Hippocampal formation (tissue), 2 donors: Measurements from ENCODE around the gene TRAPPC14.

Experiments
- DNase-seq, 2 donors: peaks; one replicate each; lab custom pipeline; 2025; lab: John Stamatoyannopoulos, UW

TRAPPC14 gene

GRCh38 chr7:100126931-100127865 lies 31.3 kb downstream of the TRAPPC14 start, which contains the start of gene MBLAC1:
TSS of gene MBLAC1 (plus strand) at chr7:100126967. CDS start at chr7:100127396, 429 bp downstream.
- peak; percentile 86 to 96 for DNase-seq

- DNase-seq: no peak
Observed at GRCh38 chr7:100126239-100126930, 32.1 kb downstream of the TRAPPC14 start.

GRCh38 chr7:100124301-100125230 lies 34.0 kb downstream of the TRAPPC14 start:
- DNase-seq: no peak

- no peak for DNase-seq
Observed at GRCh38 chr7:100122568-100122967, 36.0 kb downstream of the TRAPPC14 start.

GRCh38 chr7:100122067-100122466 lies 36.5 kb downstream of the TRAPPC14 start:
- no peak for DNase-seq

- DNase-seq: no peak
Observed at GRCh38 chr7:100120733-100121036, 37.8 kb downstream of the TRAPPC14 start.

DNA sequence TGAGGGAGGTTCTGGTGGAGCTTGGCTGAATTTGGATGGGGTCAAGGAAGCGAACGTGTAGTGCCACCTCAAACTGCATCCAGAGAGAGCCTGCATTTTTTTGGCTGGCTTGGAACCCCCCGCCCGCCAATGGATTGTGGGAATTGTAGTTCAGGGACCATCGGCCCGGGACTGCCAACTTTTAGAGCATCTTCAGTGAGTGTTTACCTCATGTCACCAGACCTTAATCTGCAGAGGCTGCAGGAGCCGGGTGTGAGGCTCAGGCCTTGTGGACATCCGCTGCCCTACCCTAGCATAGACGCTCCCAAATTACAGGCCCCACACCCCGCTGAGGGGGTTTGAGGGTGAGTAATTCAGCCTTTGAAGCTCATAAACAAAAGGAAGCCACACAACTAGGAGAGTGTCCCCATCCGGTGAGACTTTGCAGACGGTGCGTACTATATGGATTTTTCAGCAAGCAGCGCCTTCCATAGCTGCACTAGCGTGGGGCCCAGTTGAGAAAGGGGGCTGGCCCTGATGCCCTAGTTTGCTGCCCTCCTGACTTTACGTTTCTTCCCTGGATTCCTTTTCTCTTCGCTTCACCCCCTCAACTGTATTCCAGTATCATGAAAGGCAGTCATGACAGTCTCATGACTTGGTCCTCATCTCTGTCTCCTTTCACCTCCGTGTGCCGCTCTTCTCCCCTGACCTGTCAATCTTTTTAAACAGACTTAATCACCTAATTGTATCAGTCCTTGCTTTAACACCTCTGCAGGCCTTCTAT lies 38.4 kb downstream of the TRAPPC14 start:
- peak; percentile 85 for DNase-seq

GRCh38 chr7:100119072-100119969 lies 39.2 kb downstream of the TRAPPC14 start, which contains the start of the genes CNPY4 and TAF6:
TSS of gene CNPY4 (plus strand) at chr7:100119634. CDS start at chr7:100119745, 111 bp downstream.
TSS of gene TAF6 (minus strand) at chr7:100119358. CDS start at chr7:100114209, 5,149 bp downstream.
- peak; percentile 92 for DNase-seq

DNA sequence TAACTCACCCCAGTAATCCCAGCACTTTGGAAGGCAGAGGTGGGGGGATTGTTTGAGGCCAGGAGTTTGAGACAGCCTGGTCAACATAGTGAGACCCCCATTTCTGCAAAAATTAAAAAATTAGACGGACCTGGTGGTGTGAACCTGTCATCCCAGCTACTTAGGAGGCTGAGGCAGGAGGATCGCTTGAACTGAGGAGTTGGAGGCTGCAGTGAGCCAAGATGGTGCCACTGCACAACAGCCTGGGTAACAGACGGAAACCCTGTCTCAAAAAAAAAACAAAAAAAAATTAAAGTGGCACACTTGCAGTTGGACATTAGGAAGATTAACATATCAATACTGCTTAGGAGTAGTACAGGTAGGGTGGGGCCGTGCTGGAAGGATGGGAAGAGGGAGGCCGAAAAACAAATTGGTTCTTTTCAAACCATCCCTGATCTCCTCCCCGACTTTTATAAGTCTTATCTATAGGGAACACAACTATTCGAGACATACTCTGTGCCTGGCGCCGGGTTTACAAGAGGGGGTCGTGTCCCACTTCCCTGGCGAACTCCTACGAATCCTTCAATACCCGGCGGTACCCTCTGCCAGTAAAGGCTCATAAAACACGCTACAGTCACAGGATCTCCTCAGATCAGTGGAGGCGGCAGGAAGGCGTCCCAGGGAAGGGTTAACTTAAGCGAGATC lies 40.0 kb downstream of the TRAPPC14 start:
- no peak for DNase-seq

DNA sequence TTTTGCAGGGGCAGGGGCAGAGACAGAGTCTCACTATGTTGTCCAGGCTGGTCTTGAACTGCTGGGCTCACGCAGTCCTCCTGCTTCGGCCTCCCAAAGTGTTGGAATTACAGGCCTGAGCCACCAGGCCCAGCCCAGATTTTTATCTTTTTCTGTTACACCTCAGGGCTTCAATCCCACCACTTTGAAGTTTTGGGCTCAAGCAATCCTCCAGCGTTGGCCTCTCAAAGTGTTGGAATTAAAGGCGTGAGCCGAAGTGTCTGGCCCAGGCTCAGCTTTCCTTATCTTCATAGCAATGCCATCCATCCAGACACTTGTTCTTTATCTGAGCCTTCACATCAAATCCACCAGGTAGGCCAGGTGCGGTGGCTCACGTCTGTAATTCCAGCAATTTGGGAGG lies 43.5 kb downstream of the TRAPPC14 start:
- no peak for DNase-seq

DNA sequence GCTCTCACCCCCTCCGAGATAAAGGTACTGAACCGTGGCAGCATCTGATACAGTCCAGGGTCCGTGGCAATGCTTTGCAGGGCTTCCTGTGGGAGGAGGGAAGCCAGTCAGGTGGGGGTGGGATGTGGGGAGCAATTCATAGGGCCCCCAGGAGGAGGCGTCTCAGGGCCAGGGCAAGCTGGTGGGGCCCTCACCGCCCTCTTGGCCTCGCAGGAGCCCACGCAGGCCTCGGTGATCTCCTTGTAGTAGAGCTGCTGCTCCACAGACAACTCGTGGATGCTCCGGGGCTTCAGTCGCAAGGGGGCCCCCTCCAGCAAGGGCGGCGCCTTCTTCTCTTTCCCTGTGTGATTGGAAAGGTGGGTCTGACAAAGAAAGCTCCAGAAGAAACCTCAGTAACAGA lies 46.6 kb downstream of the TRAPPC14 start:
- no peak for DNase-seq

GRCh38 chr7:100111156-100111555 lies 47.4 kb downstream of the TRAPPC14 start:
- DNase-seq: no peak

- DNase-seq: no peak
Observed at GRCh38 chr7:100109521-100110163, 48.9 kb downstream of the TRAPPC14 start.

GRCh38 chr7:100107890-100108289 lies 50.6 kb downstream of the TRAPPC14 start:
- DNase-seq: no peak

DNA sequence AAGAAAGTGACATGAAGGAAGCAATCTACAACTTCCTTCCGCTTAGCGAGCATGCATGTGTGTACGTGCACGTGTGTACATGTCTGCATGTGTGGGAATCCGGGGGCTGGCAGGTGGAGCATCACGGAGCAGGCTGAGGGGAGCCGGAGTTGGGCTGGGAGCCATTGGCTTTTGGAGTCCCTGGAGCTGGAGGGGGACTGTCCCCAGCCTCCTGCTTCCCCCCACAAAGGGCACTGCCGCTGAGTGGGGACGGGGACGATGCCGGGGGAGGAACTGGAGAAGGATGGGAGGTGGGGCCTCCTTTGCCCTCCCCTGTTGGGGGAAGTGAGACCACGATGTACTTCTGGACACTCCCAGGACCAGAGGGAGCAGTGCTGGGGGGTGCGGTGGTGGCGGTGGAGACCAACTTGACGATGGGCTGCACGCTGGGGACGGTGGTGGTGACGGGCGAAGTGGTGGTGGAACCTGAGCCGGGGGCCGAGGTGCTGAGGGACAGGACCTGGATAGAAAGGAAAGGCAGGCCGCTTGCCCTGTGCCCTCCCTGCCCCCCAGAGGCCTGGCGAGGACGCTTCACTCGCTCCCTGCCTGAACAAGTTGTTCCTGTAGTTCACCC lies 51.3 kb downstream of the TRAPPC14 start:
- no peak for DNase-seq

GRCh38 chr7:100106633-100107032 lies 51.9 kb downstream of the TRAPPC14 start:
- no peak for DNase-seq

DNA sequence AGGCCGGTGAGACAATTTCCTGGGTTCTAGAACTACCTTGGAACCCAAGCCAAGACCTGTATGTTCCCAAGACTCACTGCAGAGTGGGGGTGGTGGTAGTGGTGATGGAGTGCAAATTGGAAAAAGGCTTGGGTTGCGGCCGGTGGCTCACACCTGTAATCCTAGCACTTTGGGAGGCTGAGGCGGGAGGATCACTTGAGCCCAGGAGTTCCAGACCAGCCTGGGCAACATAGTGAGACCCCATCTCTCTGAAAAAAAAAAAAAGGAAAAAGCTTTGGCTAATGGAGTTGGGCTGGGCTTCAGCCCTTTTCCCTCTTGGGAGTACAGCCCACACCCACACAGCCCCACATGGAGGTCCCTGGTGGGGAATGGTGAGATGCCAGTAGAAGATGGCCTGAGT lies 53.0 kb downstream of the TRAPPC14 start:
- DNase-seq: no peak
